IMR-90 (cell line): ENCODE data around the gene ADGRD1. TPM values are rescaled to one million over a fixed set of nuclear protein-coding genes. Genes with fewer than 3 reads are reported as not detected.

Source experiments
- ATAC-seq: fragments of 200-7000 bp; cut with Tn5 transposase; 2 replicates; pipeline ENCODE4 v1.9.1; 2020; ENCODE audit warnings: low read depth, mild to moderate bottlenecking, moderate library complexity
- BruUV-seq: library from RNA; stranded (reverse); fragments of 400-500 nt; replicated peaks from 2 replicates; lab custom pipeline; 2021; lab: Mats Ljungman, UMichigan
- CTCF ChIA-PET: fragments of 300-600 bp; formaldehyde crosslinking; extraction: SDS; loops from one replicate; lab custom pipeline; 2021; ENCODE audit warnings: antibody characterized with exemption; lab: Yijun Ruan, JAX
- POLR2A ChIA-PET: fragments of 300-600 bp; sonication (Branson Sonifier 250); formaldehyde crosslinking; loops from one replicate; lab custom pipeline; 2022; ENCODE audit warnings: antibody characterized with exemption; ENCODE audit not compliant: unreplicated experiment; lab: Charles Lee
- DNase-seq: peaks from one replicate; pipeline ENCODE4 v3.0.0; 2013
- H2AFZ ChIP-seq: replicated peaks from 2 replicates; pipeline ENCODE3; 2013; ENCODE audit warnings: low read length, mild to moderate bottlenecking; ENCODE audit not compliant: poor library complexity
- H2AK5ac ChIP-seq: 2 replicates; pipeline ENCODE4 v1.6.1; 2013; ENCODE audit warnings: low read depth, low read length, inconsistent platforms
- H2AK9ac ChIP-seq: replicated peaks from 2 replicates; pipeline ENCODE3; 2013; ENCODE audit warnings: mild to moderate bottlenecking, low read depth, low read length, moderate library complexity; ENCODE audit not compliant: poor library complexity
- H2BK120ac ChIP-seq: 2 replicates; pipeline ENCODE4 v1.6.1; 2013; ENCODE audit warnings: low read depth, low read length, inconsistent platforms
- H2BK15ac ChIP-seq: 3 replicates; pipeline ENCODE4 v1.6.1; 2013; ENCODE audit warnings: low read depth, low read length, inconsistent platforms
- H2BK20ac ChIP-seq: 2 replicates; pipeline ENCODE4 v1.6.1; 2013; ENCODE audit warnings: low read depth, mild to moderate bottlenecking, inconsistent platforms, low read length, moderate library complexity
- H2BK5ac ChIP-seq: 2 replicates; pipeline ENCODE4 v1.6.1; 2013; ENCODE audit warnings: mild to moderate bottlenecking, low read depth, low read length, inconsistent platforms; ENCODE audit not compliant: poor library complexity, severe bottlenecking
- H3K14ac ChIP-seq: replicated peaks from 2 replicates; pipeline ENCODE4 v1.6.1; 2013; ENCODE audit warnings: low read depth, low read length, inconsistent platforms
- H3K18ac ChIP-seq: 2 replicates; pipeline ENCODE4 v1.6.1; 2013; ENCODE audit warnings: low read depth, low read length, control low read depth
- H3K23ac ChIP-seq: 2 replicates; pipeline ENCODE4 v1.6.1; 2013; ENCODE audit warnings: low read depth, low read length, inconsistent platforms
- H3K27ac ChIP-seq: 2 replicates; pipeline ENCODE4 v1.5.1; 2013; ENCODE audit warnings: mild to moderate bottlenecking, control low read depth, low read length; ENCODE audit not compliant: insufficient read depth
- H3K27me3 ChIP-seq: 2 replicates; pipeline ENCODE4 v1.6.1; 2013; ENCODE audit warnings: low read length; ENCODE audit not compliant: control insufficient read depth, insufficient read depth
- H3K36me3 ChIP-seq: 2 replicates; pipeline ENCODE4 v1.6.1; 2013; ENCODE audit warnings: low read length, mixed read lengths; ENCODE audit not compliant: control insufficient read depth, insufficient read depth
- H3K4ac ChIP-seq: 2 replicates; pipeline ENCODE4 v1.6.1; 2013; ENCODE audit warnings: low read depth, low read length, inconsistent platforms
- H3K4me1 ChIP-seq: 2 replicates; pipeline ENCODE4 v1.6.1; 2013; ENCODE audit warnings: low read length, mixed read lengths; ENCODE audit not compliant: control insufficient read depth, insufficient read depth
- H3K4me2 ChIP-seq: 2 replicates; pipeline ENCODE4 v1.6.1; 2013; ENCODE audit warnings: low read depth, mild to moderate bottlenecking, control low read depth, low read length, moderate library complexity
- H3K4me3 ChIP-seq: 2 replicates; pipeline ENCODE4 v1.5.1; 2013; ENCODE audit warnings: low read depth, mild to moderate bottlenecking, control low read depth, low read length, moderate library complexity; ENCODE audit not compliant: insufficient read depth
- H3K56ac ChIP-seq: 2 replicates; pipeline ENCODE4 v1.6.1; 2013; ENCODE audit warnings: low read length, inconsistent platforms; ENCODE audit not compliant: insufficient read depth; ENCODE audit errors: extremely low read depth
- H3K79me1 ChIP-seq, 2 experiments: 2 replicates each; pipeline ENCODE4 v1.6.1; 2013; ENCODE audit warnings: low read length in 2 of 2, inconsistent platforms in 1 of 2, low read depth in 1 of 2
- H3K9ac ChIP-seq: 2 replicates; pipeline ENCODE4 v1.6.1; 2013; ENCODE audit warnings: low read depth, low read length, control low read depth
- H3K9me1 ChIP-seq: 2 replicates; pipeline ENCODE4 v1.6.1; 2013; ENCODE audit warnings: low read length, inconsistent platforms; ENCODE audit not compliant: insufficient read depth
- H3K9me3 ChIP-seq: 2 replicates; pipeline ENCODE4 v1.6.1; 2013; ENCODE audit warnings: low read length; ENCODE audit not compliant: control insufficient read depth, insufficient read depth
- H4K20me1 ChIP-seq: 2 replicates; pipeline ENCODE4 v1.6.1; 2013; ENCODE audit warnings: low read length, inconsistent platforms; ENCODE audit not compliant: insufficient read depth
- H4K5ac ChIP-seq: 2 replicates; pipeline ENCODE4 v1.6.1; 2013; ENCODE audit warnings: mild to moderate bottlenecking, low read depth, low read length, control low read depth
- H4K8ac ChIP-seq, 2 experiments: 2 replicates each; pipeline ENCODE4 v1.6.1; 2013; ENCODE audit warnings: low read depth in 2 of 2, low read length in 2 of 2, control low read depth in 1 of 2, inconsistent platforms in 1 of 2
- H4K91ac ChIP-seq: 2 replicates; pipeline ENCODE4 v1.6.1; 2013; ENCODE audit warnings: low read depth, low read length, inconsistent platforms; ENCODE audit not compliant: insufficient read depth
- CEBPB ChIP-seq: IDR thresholded peaks from 2 replicates; pipeline ENCODE4 v1.6.1; 2012; ENCODE audit warnings: low read depth, low read length, improper control_type of control experiment
- ELK1 ChIP-seq: fragments of 150-350 bp; IDR thresholded peaks from 2 replicates; pipeline ENCODE4 v1.6.1; 2016; ENCODE audit warnings: low read depth, mild to moderate bottlenecking, low read length, moderate library complexity, borderline replicate concordance
- FOS ChIP-seq: fragments of 150-350 bp; IDR thresholded peaks from 2 replicates; pipeline ENCODE4 v1.6.1; 2016; ENCODE audit warnings: low read depth, low read length
- MAZ ChIP-seq: IDR thresholded peaks from 2 replicates; pipeline ENCODE4 v1.6.1; 2012; ENCODE audit warnings: low read depth, mild to moderate bottlenecking, low read length, improper control_type of control experiment, moderate library complexity, borderline replicate concordance
- MXI1 ChIP-seq: IDR thresholded peaks from 2 replicates; pipeline ENCODE4 v1.6.1; 2012; ENCODE audit warnings: low read depth, mild to moderate bottlenecking, low read length, moderate library complexity, borderline replicate concordance
- NFE2L2 ChIP-seq: fragments of 150-350 bp; IDR thresholded peaks from 2 replicates; pipeline ENCODE4 v1.6.1; 2016; ENCODE audit warnings: low read depth, mild to moderate bottlenecking, low read length
- SMC3 ChIP-seq: fragments of 150-350 bp; IDR thresholded peaks from 2 replicates; pipeline ENCODE4 v1.6.1; 2016; ENCODE audit warnings: low read depth, mild to moderate bottlenecking, antibody characterized with exemption, low read length, moderate library complexity
- WGBS, 2 experiments: methylation state at CpG; one replicate each; pipeline versions ENCODE4 v1.1.5 to v1.1.7; 2013; ENCODE audit warnings: missing lambda C conversion rate in 2 of 2; ENCODE audit not compliant: insufficient read length in 1 of 2; ENCODE audit errors: extremely low coverage in 2 of 2; 5-methylcytosine and 5-hydroxymethylcytosine counted together
- dilution Hi-C: fragments of 300-500 bp; cut with HindIII; formaldehyde crosslinking; loops from one replicate; pipeline ENCODE4 v1.14.3; 2018; ENCODE audit warnings: low sequenced_read_pairs; ENCODE audit not compliant: unreplicated experiment
- in situ Hi-C: fragments of 300-500 bp; cut with MboI; formaldehyde crosslinking; loops from 3 replicates; pipeline ENCODE4 v1.14.3; 2019; ENCODE audit warnings: low sequenced_read_pairs, inconsistent platforms, mixed read lengths
- intact Hi-C: fragments of 100-400 bp; cut with micrococcal nuclease; formaldehyde crosslinking; loops from 2 replicates; pipeline ENCODE4 v1.10.0; 2022
- polyA plus RNA-seq, 3 experiments: library from polyadenylated mRNA; depleted of rRNA; stranded (reverse); fragments of >200 nt; gene quantifications; 2 replicates each; pipeline ENCODE4 v1.2.3, GENCODE V29; 2012; ENCODE audit warnings: low replicate concordance in 1 of 3
- total RNA-seq: library from RNA; depleted of rRNA; stranded (reverse); fragments of >200 nt; gene quantifications from 2 replicates; pipeline ENCODE4 v1.2.3, GENCODE V29; 2012

Gene ADGRD1
- total and polyA plus RNA-seq, 2 of the 4 experiments (the other 2 are of a cell fraction) = not detected

DNA sequence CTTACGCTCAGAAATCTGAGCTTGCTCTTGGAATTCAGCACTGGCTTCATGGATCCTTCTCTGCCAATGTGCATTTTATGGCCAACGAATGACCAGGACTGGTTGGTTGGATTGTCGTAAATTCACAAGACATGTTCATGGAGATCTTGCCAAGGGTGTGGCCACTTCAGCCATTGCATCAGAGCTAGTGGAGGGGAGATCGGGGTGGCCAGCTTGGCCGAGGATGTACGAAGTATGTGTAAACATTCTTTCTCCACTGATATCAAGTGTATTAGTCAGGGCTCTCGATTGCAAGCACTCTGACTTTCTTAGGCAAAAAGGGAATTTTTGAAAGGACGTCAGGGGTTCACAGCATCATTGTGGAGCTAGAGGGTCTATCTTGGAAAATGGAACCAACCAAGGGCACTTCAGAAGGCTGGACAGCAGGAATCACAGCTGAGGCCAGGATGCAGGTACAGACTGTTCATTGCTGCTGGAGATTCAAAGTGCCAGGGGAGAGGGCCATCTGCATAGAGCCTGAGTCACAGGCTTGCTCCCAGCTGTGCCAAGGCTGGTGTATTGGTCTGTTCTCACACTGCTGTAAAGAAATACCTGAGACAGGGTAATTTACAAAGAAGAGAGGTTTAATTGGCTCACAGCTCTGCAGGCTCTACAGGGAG, 32.9 kb upstream of the ADGRD1 start:
- POLR2A ChIA-PET = interaction anchor here (0.5 kb wide), 1 partner anchor 46 kb away, joined by 3 read pairs; no protein-coding TSS in a partner anchor
- Histone ChIP-seq H3K4ac (no peak overlapping the region), H3K9me1 (no peaks in the 10 kb centered on the region), H3K56ac (no peak overlapping the region), H3K4me2 (no peak overlapping the region; the same call in 1 of the 2 replicates), H2AK5ac (no peak overlapping the region), H4K20me1 (no peaks in the 10 kb centered on the region), H3K9ac (no peak overlapping the region), H2BK5ac (no peak overlapping the region), H3K9me3 (no peaks in the 10 kb centered on the region), H4K5ac (no peak overlapping the region), H3K4me1 (0 out of 2 replicates have a peak, but pooled peaks cover 1% of the 10 kb centered on the region), H3K27ac (no peak overlapping the region), H4K8ac (no peak overlapping the region), H3K18ac (no peak overlapping the region), H2BK120ac (no peak overlapping the region), H3K79me1 (no peaks in the 10 kb centered on the region), H2BK20ac (no peak overlapping the region), H3K23ac (no peak overlapping the region), H3K27me3 (peaks cover 3% of the 10 kb centered on the region), H3K14ac (no peak overlapping the region), H3K4me3 (no peak overlapping the region), H4K91ac (no peak overlapping the region; the same call in 1 of the 2 replicates), H2AFZ (no peak overlapping the region), H2BK15ac (no peak overlapping the region), H3K36me3 (no peaks in the 10 kb centered on the region), H2AK9ac (no peak overlapping the region)
- dilution Hi-C loops = no loop called here
- ATAC-seq (peak; percentile 86), DNase-seq (peak; percentile 59)
- no TSS peak for BruUV-seq
- intact Hi-C loops = no loop called here
- TF ChIP-seq MAZ (no peak), ELK1 (no peak), MXI1 (no peak), NFE2L2 (no peak), SMC3 (no peak), CEBPB (peak; percentile 70), FOS (no peak)
- CTCF ChIA-PET = no interaction called here
- WGBS, 2 experiments = 14% methylated on average over 1 of the region's 8 CpGs; no CpG with 5 or more reads in 1 of the 2 experiments
- in situ Hi-C loops = no loop called here
